ENCODE measurements around the gene PEX12. TPM values are rescaled to one million over a fixed set of nuclear protein-coding genes. Genes with fewer than 3 reads are reported as not detected.
"Not testable (repeated sequence)": the region's sequence is repeated elsewhere in the genome, so short reads cannot be mapped to it uniquely, and the experiment has no call there.

The PEX12 gene
- total and polyA plus RNA-seq, 2 donors (not counting 3 experiments of a cell fraction or from before 2014, with no cell fraction given) = 3.4 to 4.5 TPM

- ChIA-PET POLR2A (no interaction called here), CTCF (interaction anchor here (0.8 to 9.5 kb wide), 4 partner anchors 22 to 367 kb away, joined by 3 to 186 read pairs (median 58); partner anchors contain the start of gene PEX12)
- dilution Hi-C loops (cut with MboI; ENCODE audit: extremely low pct_ligation_motif_present, low sequenced_read_pairs) = loop anchor here (25.0 kb wide), 1 partner anchor 224 kb away; no protein-coding TSS in a partner anchor
- no peak for FAIRE-seq
- H3K27ac ChIP-seq (ENCODE audit: insufficient read depth, low read depth, low read length) = no peak overlapping the region
- no TSS peak for BruUV-seq (replicated peaks)
- DNase-seq (ENCODE audit: low read depth, low spot score) = no peak
- H3K4me3 ChIP-seq (replicated peaks in 1 of 3; ENCODE audit: insufficient read depth in 1 of 3, low read depth in 1 of 3, low read length in 3 of 3) = no peak overlapping the region
- H3K9me1 ChIP-seq (replicated peaks; ENCODE audit: control insufficient read depth, extremely low read depth, insufficient read depth, low read length) = peaks cover 2% of the 10 kb centered on the region
- no peaks in the 10 kb centered on the region for H3K9me3 ChIP-seq (replicated peaks; ENCODE audit: control insufficient read depth, insufficient read depth, low read length)
- H3K9ac ChIP-seq (replicated peaks; ENCODE audit: extremely low read depth, insufficient read depth, low read length) = no peak overlapping the region
- no peak overlapping the region for H3K4me2 ChIP-seq (ENCODE audit: insufficient read depth, low read length)
- intact Hi-C loops (cut with micrococcal nuclease) = loop anchor here (10.0 kb wide), 1 partner anchor 392 kb away; the partner anchor contains the start of genes NLE1 and UNC45B
- no peaks in the 10 kb centered on the region for H3K36me3 ChIP-seq (ENCODE audit: control insufficient read depth in 2 of 2, extremely low read depth in 1 of 2, insufficient read depth in 2 of 2, low read length in 2 of 2)
- H3K79me2 ChIP-seq (ENCODE audit: control insufficient read depth, insufficient read depth, low read length) = no peaks in the 10 kb centered on the region
- H4K20me1 ChIP-seq (replicated peaks; ENCODE audit: control insufficient read depth, extremely low read depth, insufficient read depth, low read length) = no peaks in the 10 kb centered on the region
- H2AFZ ChIP-seq (ENCODE audit: low read depth, low read length) = no peak overlapping the region
- H3K4me1 ChIP-seq (ENCODE audit: control insufficient read depth, extremely low read depth, insufficient read depth, low read length) = peaks cover 24% of the 10 kb centered on the region
- TF ChIP-seq CTCF (IDR thresholded peaks at IDR 0.05; ENCODE audit: extremely low read depth in 1 of 2, insufficient read depth in 1 of 2, low read depth in 1 of 2, low read length in 2 of 2) (no peak), POLR2AphosphoS5 (IDR thresholded peaks at IDR 0.05; ENCODE audit: insufficient read depth, low read depth, low read length) (no peak)
- no peaks in the 10 kb centered on the region for H3K27me3 ChIP-seq (ENCODE audit: control insufficient read depth in 2 of 2, insufficient read depth in 2 of 2, low read length in 2 of 2)
Measured at GRCh38 chr17:35536664-35537171, 41.7 kb downstream of the PEX12 start.

- H3K9ac ChIP-seq (replicated peaks; ENCODE audit: extremely low read depth, insufficient read depth, low read length); POLR2A ChIA-PET; FAIRE-seq; H3K79me2 ChIP-seq (ENCODE audit: control insufficient read depth, insufficient read depth, low read length); H3K9me1 ChIP-seq (replicated peaks; ENCODE audit: control insufficient read depth, extremely low read depth, insufficient read depth, low read length); H2AFZ ChIP-seq (ENCODE audit: low read depth, low read length); H3K27me3 ChIP-seq (ENCODE audit: control insufficient read depth in 2 of 2, insufficient read depth in 2 of 2, low read length in 2 of 2); BruUV-seq (replicated peaks); H4K20me1 ChIP-seq (replicated peaks; ENCODE audit: control insufficient read depth, extremely low read depth, insufficient read depth, low read length); H3K4me2 ChIP-seq (ENCODE audit: insufficient read depth, low read length); H3K27ac ChIP-seq (ENCODE audit: insufficient read depth, low read depth, low read length); H3K36me3 ChIP-seq (ENCODE audit: control insufficient read depth in 2 of 2, extremely low read depth in 1 of 2, insufficient read depth in 2 of 2, low read length in 2 of 2); H3K9me3 ChIP-seq (replicated peaks; ENCODE audit: control insufficient read depth, insufficient read depth, low read length); H3K4me3 ChIP-seq (replicated peaks in 1 of 3; ENCODE audit: insufficient read depth in 1 of 3, low read depth in 1 of 3, low read length in 3 of 3); DNase-seq (ENCODE audit: low read depth, low spot score): not testable (repeated sequence)
- peaks cover 16% of the 10 kb centered on the region for H3K4me1 ChIP-seq (ENCODE audit: control insufficient read depth, extremely low read depth, insufficient read depth, low read length)
- intact Hi-C loops (cut with micrococcal nuclease) = loop anchor here (10.0 kb wide), 1 partner anchor 391 kb away; the partner anchor contains the start of genes NLE1 and UNC45B
- dilution Hi-C loops (cut with MboI; ENCODE audit: extremely low pct_ligation_motif_present, low sequenced_read_pairs) = loop anchor here (25.0 kb wide), 1 partner anchor 223 kb away; no protein-coding TSS in a partner anchor
- CTCF ChIA-PET = interaction anchor here (2.6 to 9.5 kb wide), 4 partner anchors 212 to 365 kb away, joined by 8 to 186 read pairs (median 64); no protein-coding TSS in a partner anchor
Measured at GRCh38 chr17:35535406-35535805, 43.0 kb downstream of the PEX12 start.
